K562 (cell line): ENCODE data around the gene LAMB3. TPM values are rescaled to one million over a fixed set of nuclear protein-coding genes. Genes with fewer than 3 reads are reported as not detected.

Experiments used
- EWSR1 ChIP-seq: fragments of 450-650 bp; IDR thresholded peaks from 2 replicates; pipeline ENCODE4 v1.6.1; 2018; ENCODE audit warnings: borderline replicate concordance, mild to moderate bottlenecking, low read depth, moderate library complexity; ENCODE audit not compliant: partially characterized antibody
- FOXP1 ChIP-seq: sonication (generic); formaldehyde crosslinking; IDR thresholded peaks from 2 replicates; pipeline ENCODE4 v1.8.0; 2022; ENCODE audit warnings: mild to moderate bottlenecking, missing genetic modification reagents
- KAT2B ChIP-seq: IDR thresholded peaks from one replicate; pipeline ENCODE4 v1.6.1; 2012; ENCODE audit warnings: low read depth, mild to moderate bottlenecking, control low read depth, inconsistent platforms, low read length, moderate library complexity
- KLF6 ChIP-seq: fragments of 250-450 bp; sonication (Bioruptor Pico); IDR thresholded peaks from 2 replicates; pipeline ENCODE4 v1.4.0; 2020; ENCODE audit warnings: mild to moderate bottlenecking, moderate library complexity, borderline replicate concordance
- MTF1 ChIP-seq: fragments of 250-450 bp; sonication (Bioruptor Pico); IDR thresholded peaks from 2 replicates; pipeline ENCODE4 v1.9.0; 2021; ENCODE audit warnings: moderate library complexity, mild to moderate bottlenecking, inconsistent platforms, borderline replicate concordance
- MYC ChIP-seq, 2 experiments: fragments of 250-450 bp in 1 of 2; sonication (Bioruptor Pico) in 1 of 2; IDR thresholded peaks; 2 replicates each; pipeline versions ENCODE4 v1.5.1 to v1.6.1; 2012 to 2021; ENCODE audit warnings: low read depth in 2 of 2, borderline replicate concordance in 1 of 2, improper control_type of control experiment in 1 of 2, low read length in 1 of 2, mild to moderate bottlenecking in 1 of 2, moderate library complexity in 1 of 2
- TBL1XR1 ChIP-seq, 2 experiments: IDR thresholded peaks; 2 replicates each; pipeline ENCODE4 v1.6.1; 2012; ENCODE audit warnings: improper control_type of control experiment in 2 of 2, low read length in 2 of 2, mild to moderate bottlenecking in 1 of 2
- TCF3 ChIP-seq: sonication (generic); formaldehyde crosslinking; IDR thresholded peaks from 2 replicates; pipeline ENCODE4 v1.4.0; 2020; ENCODE audit warnings: mild to moderate bottlenecking, missing genetic modification reagents
- ZC3H4 ChIP-seq: sonication (generic); formaldehyde crosslinking; IDR thresholded peaks from 2 replicates; pipeline ENCODE4 v1.9.0; 2021; ENCODE audit warnings: missing genetic modification reagents, borderline replicate concordance
- ZNF197 ChIP-seq: fragments of 200-800 bp; sonication (Bioruptor generic); IDR thresholded peaks from 2 replicates; pipeline ENCODE4 v1.6.1; 2016; ENCODE audit warnings: low read depth, missing genetic modification characterization, missing compliant biosample characterization
- ZNF695 ChIP-seq: fragments of 450-650 bp; formaldehyde crosslinking; IDR thresholded peaks from 2 replicates; pipeline ENCODE4 v1.4.0; 2020; ENCODE audit warnings: mild to moderate bottlenecking, moderate library complexity
- polyA plus RNA-seq, 8 experiments: library from polyadenylated mRNA; depleted of rRNA in 4 of 8; stranded (reverse) in 5 of 8; unstranded in 3 of 8; fragments of >200 nt; fragmentation: Nextera tagmentation in 2 of 8; fragmentation: Illumina TruSeq in 1 of 8; extraction: Ambion mirVana in 2 of 8; extraction: Trizol in 1 of 8; gene quantifications; 2 replicates each; pipeline versions ENCODE4 v1.2.1 to v1.2.3, GENCODE V29; 2011 to 2014; ENCODE audit warnings: inconsistent platforms in 1 of 8, missing spikeins in 1 of 8
- total RNA-seq, 7 experiments: library from RNA; depleted of rRNA in 6 of 7; stranded (reverse); fragments of >200 nt in 6 of 7; fragmentation: Illumina TruSeq in 2 of 7; extraction: Trizol in 2 of 7; gene quantifications; 2 replicates each; pipeline versions ENCODE4 v1.2.1 to v1.2.3, GENCODE V29; 2011 to 2021; ENCODE audit warnings: low replicate concordance in 1 of 7
- TF ChIP-seq, protein P1 (sequence below), 2 experiments: fragments of 450-650 bp; formaldehyde crosslinking in 1 of 2; IDR thresholded peaks; 2 replicates each; pipeline versions ENCODE4 v1.4.0 to v1.6.1; 2014 to 2020; ENCODE audit warnings: mild to moderate bottlenecking in 2 of 2, borderline replicate concordance in 1 of 2, low read depth in 1 of 2
- TF ChIP-seq, protein P2 (sequence below), 3 experiments: fragments of 200-800 bp in 1 of 3; sonication (Bioruptor generic) in 1 of 3; sonication (generic) in 1 of 3; formaldehyde crosslinking in 1 of 3; IDR thresholded peaks; 2 replicates each; pipeline versions ENCODE4 v1.6.1 to v1.8.0; 2016 to 2022; ENCODE audit warnings: mild to moderate bottlenecking in 2 of 3, missing compliant biosample characterization in 2 of 3, missing genetic modification characterization in 2 of 3, missing genetic modification reagents in 1 of 3

Gene LAMB3
- total and polyA plus RNA-seq, 9 of the 15 experiments (the other 6 are each of a cell fraction or from before 2014, with no cell fraction given): 0.08 to 1.3 (median 0.91) TPM

DNA sequence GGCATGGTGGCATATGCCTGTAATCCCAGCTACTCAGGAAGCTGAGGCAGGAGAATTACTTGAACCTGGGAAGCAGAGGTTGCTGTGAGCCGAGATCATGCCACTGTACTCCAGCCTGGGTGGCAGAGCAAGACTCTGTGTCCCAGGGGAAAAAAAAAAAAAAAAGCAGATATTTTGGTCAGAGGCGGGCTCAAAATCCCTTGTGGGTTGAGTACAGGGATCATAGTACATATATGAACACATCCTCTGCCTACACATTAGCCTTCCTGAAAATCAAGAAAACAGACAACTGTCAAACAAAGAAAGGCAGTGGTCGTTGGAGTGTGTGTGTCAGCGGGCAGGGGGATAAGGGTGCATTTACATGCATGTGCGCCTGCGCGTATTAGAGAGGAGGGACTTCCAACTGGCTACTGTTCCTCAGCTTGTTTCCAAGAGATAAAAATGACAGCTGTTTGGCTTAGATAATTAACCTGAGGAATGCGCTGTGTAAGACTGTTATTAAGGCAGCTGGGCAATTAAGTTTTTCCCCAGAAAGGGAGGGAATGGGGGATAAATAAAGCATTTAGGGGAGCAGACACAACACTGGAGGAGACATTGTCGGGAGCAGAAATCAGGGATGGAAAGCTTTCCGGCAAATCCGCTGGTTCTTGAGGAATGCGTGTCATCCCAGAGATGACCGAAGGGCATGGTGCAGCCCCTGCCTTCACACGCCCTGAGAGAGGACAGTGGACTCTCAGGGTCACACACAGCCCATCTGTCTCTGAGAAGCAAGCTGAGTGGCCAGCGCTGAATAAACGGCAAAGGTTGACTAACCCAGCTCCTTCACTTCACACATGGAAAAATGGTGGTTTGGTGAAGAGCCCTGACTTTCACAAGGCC, 6.4 kb downstream of the LAMB3 start (continued):
- TF ChIP-seq, protein P1, sequence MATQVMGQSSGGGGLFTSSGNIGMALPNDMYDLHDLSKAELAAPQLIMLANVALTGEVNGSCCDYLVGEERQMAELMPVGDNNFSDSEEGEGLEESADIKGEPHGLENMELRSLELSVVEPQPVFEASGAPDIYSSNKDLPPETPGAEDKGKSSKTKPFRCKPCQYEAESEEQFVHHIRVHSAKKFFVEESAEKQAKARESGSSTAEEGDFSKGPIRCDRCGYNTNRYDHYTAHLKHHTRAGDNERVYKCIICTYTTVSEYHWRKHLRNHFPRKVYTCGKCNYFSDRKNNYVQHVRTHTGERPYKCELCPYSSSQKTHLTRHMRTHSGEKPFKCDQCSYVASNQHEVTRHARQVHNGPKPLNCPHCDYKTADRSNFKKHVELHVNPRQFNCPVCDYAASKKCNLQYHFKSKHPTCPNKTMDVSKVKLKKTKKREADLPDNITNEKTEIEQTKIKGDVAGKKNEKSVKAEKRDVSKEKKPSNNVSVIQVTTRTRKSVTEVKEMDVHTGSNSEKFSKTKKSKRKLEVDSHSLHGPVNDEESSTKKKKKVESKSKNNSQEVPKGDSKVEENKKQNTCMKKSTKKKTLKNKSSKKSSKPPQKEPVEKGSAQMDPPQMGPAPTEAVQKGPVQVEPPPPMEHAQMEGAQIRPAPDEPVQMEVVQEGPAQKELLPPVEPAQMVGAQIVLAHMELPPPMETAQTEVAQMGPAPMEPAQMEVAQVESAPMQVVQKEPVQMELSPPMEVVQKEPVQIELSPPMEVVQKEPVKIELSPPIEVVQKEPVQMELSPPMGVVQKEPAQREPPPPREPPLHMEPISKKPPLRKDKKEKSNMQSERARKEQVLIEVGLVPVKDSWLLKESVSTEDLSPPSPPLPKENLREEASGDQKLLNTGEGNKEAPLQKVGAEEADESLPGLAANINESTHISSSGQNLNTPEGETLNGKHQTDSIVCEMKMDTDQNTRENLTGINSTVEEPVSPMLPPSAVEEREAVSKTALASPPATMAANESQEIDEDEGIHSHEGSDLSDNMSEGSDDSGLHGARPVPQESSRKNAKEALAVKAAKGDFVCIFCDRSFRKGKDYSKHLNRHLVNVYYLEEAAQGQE (IDR thresholded peaks at IDR 0.05; ENCODE audit: borderline replicate concordance): no peak
- TF ChIP-seq, protein P1 (CRISPR knock-in tag; IDR thresholded peaks at IDR 0.05; ENCODE audit: low read depth): peak; percentile 57; the same call in 1 of the 2 replicates
- TF ChIP-seq ZNF695 (CRISPR knock-in tag): no peak
- TF ChIP-seq ZNF197 (CRISPR knock-in tag): peak; percentile 63; the same call in 1 of the 2 replicates
- no peak for TF ChIP-seq ZC3H4
- peak; percentile 27; the same call in 1 of the 2 replicates for TF ChIP-seq MTF1 (CRISPR knock-in tag)
- no peak for TF ChIP-seq EWSR1
- TF ChIP-seq TBL1XR1 (IDR thresholded peaks at IDR 0.05; ENCODE audit: low read length in 2 of 2): no peak; a peak in 2 of 4 replicates
- TF ChIP-seq TCF3 (CRISPR knock-in tag): peak; percentile 95
- TF ChIP-seq MYC (IDR thresholded peaks at IDR 0.05; ENCODE audit: low read depth, low read length): peak; percentile 33
- no peak for TF ChIP-seq MYC (CRISPR knock-in tag; IDR thresholded peaks at IDR 0.05; ENCODE audit: borderline replicate concordance, low read depth)
- TF ChIP-seq KAT2B: no peak
- TF ChIP-seq FOXP1 (CRISPR knock-in tag): no peak
- TF ChIP-seq KLF6: peak; percentile 84
- TF ChIP-seq, protein P2, sequence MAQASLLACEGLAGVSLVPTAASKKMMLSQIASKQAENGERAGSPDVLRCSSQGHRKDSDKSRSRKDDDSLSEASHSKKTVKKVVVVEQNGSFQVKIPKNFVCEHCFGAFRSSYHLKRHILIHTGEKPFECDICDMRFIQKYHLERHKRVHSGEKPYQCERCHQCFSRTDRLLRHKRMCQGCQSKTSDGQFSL (CRISPR knock-in tag; IDR thresholded peaks at IDR 0.05): no peak
- TF ChIP-seq, protein P2 (tag; IDR thresholded peaks at IDR 0.05): peak in 1 of 2 experiments; percentile 21; a peak in 1 of 4 replicates
